ENCODE data around the gene ENOX1.

Gene ENOX1

DNA sequence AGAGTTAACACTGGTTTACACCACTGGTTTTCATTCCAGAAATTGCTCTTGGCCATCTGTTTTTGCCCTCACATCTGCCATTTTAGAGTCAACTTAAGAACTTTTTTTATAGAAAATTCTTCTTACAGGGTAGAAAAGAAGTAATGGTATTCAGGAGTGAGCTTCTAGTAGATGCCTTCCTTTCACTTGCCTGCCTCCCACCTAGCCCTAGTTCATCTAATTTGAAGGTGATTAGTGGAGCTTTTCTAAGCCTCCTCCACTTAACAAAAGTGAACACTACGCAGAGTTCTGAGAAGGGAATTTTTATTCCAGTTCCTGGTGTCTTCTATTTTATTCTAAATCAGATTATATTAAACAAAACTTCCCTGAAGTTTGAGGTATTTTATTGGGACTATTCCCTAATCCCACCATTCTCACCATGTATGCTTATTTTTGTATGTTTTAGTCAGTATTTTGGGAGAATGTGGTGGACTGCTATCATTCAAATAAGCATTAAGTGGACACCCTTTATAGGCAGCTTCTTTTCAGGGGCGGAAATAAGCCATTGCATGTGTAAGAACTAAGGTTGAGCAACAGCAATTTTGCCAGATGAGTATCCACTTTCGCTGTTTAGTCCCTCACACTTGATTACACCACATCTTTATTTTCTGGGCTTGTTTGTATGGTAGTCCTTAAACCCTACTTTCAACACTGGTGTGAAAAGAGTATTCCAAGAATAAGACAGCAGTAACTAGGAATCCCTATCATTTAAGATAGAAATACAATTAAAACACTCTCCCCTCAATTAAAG, 156.9 kb downstream of the ENOX1 start:
- TF ChIP-seq, protein P1, sequence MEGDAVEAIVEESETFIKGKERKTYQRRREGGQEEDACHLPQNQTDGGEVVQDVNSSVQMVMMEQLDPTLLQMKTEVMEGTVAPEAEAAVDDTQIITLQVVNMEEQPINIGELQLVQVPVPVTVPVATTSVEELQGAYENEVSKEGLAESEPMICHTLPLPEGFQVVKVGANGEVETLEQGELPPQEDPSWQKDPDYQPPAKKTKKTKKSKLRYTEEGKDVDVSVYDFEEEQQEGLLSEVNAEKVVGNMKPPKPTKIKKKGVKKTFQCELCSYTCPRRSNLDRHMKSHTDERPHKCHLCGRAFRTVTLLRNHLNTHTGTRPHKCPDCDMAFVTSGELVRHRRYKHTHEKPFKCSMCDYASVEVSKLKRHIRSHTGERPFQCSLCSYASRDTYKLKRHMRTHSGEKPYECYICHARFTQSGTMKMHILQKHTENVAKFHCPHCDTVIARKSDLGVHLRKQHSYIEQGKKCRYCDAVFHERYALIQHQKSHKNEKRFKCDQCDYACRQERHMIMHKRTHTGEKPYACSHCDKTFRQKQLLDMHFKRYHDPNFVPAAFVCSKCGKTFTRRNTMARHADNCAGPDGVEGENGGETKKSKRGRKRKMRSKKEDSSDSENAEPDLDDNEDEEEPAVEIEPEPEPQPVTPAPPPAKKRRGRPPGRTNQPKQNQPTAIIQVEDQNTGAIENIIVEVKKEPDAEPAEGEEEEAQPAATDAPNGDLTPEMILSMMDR (conservative IDR thresholded peaks at IDR 0.05; ENCODE audit: low read length): no peak
- peak; percentile 40 for DNase-seq (ENCODE audit: low read depth)

DNA sequence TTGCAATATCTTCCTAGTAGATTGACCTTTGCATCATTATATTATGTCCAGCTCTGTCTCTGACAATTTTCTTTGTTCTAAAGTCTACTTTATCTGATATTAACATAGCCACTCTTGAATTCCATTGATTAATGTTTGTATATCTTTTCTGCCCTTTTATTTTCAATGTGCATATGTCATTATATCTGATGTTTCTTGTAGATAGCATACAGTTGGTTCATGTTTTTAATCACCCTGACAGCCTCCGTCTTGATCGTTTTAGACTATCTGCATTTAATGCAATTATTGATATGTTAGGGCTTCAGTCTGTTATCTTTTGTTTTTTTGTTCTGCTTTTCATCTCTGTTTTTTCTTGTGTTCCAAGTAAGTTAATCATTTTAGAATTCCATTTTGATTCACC, 159.8 kb downstream of the ENOX1 start:
- no peak for DNase-seq (ENCODE audit: low read depth)
- TF ChIP-seq, protein P1 (conservative IDR thresholded peaks at IDR 0.05; ENCODE audit: low read length): no peak
- no peak overlapping the region for H3K4me3 ChIP-seq (ENCODE audit: low read length)

More for the DNA sequence above, 156.9 kb downstream of the ENOX1 start:
- H3K4me3 ChIP-seq (ENCODE audit: low read length): no peak overlapping the region

- no peak overlapping the region for H3K4me3 ChIP-seq (ENCODE audit: low read length)
- DNase-seq (ENCODE audit: low read depth): no peak
- TF ChIP-seq, protein P1 (conservative IDR thresholded peaks at IDR 0.05; ENCODE audit: low read length): no peak
Observed at GRCh38 chr13:43614063-43614462, 172.7 kb downstream of the ENOX1 start.

- TF ChIP-seq, protein P1 (conservative IDR thresholded peaks at IDR 0.05; ENCODE audit: low read length): no peak
- no peak overlapping the region for H3K4me3 ChIP-seq (ENCODE audit: low read length)
- DNase-seq (ENCODE audit: low read depth): peak; percentile 28
Observed at GRCh38 chr13:43611281-43612273, 175.2 kb downstream of the ENOX1 start.

GRCh38 chr13:43608400-43609137, 178.2 kb downstream of the ENOX1 start:
- no peak overlapping the region for H3K4me3 ChIP-seq (ENCODE audit: low read length)
- no peak for DNase-seq (ENCODE audit: low read depth)
- TF ChIP-seq, protein P1 (conservative IDR thresholded peaks at IDR 0.05; ENCODE audit: low read length): no peak

- H3K4me3 ChIP-seq (ENCODE audit: low read length): no peak overlapping the region
- DNase-seq (ENCODE audit: low read depth): no peak
- TF ChIP-seq, protein P1 (conservative IDR thresholded peaks at IDR 0.05; ENCODE audit: low read length): no peak
Observed at GRCh38 chr13:43597599-43597945, 189.2 kb downstream of the ENOX1 start.
